ENCODE data around the gene RNF157. TPM values are rescaled to one million over a fixed set of nuclear protein-coding genes. Genes with fewer than 3 reads are reported as not detected.
A peak's percentile ranks its signal among the peaks of the same experiment; 100 is the strongest.

RNF157 gene
- polyA plus RNA-seq, 2 donors = 0.20 to 0.44 TPM

DNA sequence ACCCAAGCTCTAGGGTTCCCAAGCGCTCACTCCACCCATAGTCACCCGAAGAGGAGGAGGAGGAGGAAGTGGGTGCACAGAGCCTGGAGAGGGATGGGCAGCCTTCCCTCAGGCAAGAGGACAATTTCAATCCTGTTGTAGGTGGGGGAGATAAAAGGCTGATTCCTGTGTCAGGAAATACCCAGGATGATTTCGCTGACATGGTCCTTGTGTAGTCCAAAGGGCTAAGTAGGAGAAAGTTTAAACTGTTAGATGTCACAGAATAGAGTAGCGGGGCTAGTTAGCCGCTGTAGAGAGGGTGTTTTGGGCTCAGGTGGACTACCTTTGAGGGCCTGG lies 135.4 kb downstream of the RNF157 start:
- Histone ChIP-seq H3K27ac (ENCODE audit: low read depth in 2 of 2, low read length in 1 of 2) (no peak overlapping the region), H3K9me3 (ENCODE audit: control insufficient read depth in 2 of 2, insufficient read depth in 1 of 2, low read depth in 1 of 2, low read length in 1 of 2) (no peaks in the 10 kb centered on the region), H3K4me3 (ENCODE audit: low read depth in 1 of 2, low read length in 2 of 2) (no peak overlapping the region), H3K36me3 (ENCODE audit: control insufficient read depth in 2 of 2, insufficient read depth in 2 of 2, low read length in 1 of 2) (peaks cover 5 to 8% of the 10 kb centered on the region in 2 donors), H3K4me1 (ENCODE audit: control insufficient read depth in 2 of 2, insufficient read depth in 2 of 2, low read length in 1 of 2) (peaks cover 6 to 13% of the 10 kb centered on the region in 2 donors), H3K27me3 (ENCODE audit: control insufficient read depth in 1 of 2, insufficient read depth in 2 of 2, low read length in 2 of 2) (no peaks in the 10 kb centered on the region)
- WGBS, 2 donors = 70 to 81% methylated on average over 5 of the region's 5 CpGs

DNA sequence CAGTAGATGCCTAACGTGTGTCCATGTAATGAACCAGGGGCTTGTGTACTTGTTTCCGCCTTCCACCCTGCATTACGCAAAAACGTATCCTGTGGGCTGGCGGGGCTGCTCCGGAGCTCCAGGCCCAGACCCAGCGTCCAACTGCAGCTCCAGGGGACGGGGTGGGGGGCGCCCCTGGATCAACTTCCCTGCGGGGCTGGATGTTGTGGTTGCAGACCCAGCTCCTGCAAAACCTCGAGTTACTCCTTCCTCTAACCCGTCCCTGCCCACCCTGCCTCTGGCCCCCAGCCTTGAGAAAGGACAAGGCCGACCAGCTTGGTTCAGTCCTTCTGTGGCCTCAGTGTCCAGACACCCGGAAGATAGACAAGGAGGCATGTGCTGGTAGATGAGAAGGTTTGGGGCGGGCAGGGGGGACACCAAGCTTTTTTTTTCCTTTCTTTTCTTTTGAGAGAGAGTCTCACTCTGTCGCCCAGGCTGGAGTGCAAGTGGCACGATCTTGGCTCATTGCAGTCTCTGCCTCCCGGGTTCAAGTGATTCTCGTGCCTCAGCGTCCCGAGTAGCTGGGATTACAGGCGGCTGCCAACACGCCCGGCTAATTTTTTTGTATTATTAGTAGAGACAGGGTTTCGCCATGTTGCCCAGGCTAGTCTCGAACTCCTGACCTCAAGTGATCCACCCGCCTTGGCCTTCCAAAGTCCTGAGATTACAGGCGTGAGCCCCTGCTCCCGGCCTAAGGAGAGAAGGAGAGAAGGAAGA lies 136.0 kb downstream of the RNF157 start:
- Histone ChIP-seq H3K36me3 (ENCODE audit: control insufficient read depth in 2 of 2, insufficient read depth in 2 of 2, low read length in 1 of 2) (peaks cover 5 to 11% of the 10 kb centered on the region in 2 donors), H3K4me1 (ENCODE audit: control insufficient read depth in 2 of 2, insufficient read depth in 2 of 2, low read length in 1 of 2) (peaks cover 6 to 13% of the 10 kb centered on the region in 2 donors), H3K27ac (ENCODE audit: low read depth in 2 of 2, low read length in 1 of 2) (peak overlapping the region; percentile 79 to 92), H3K27me3 (ENCODE audit: control insufficient read depth in 1 of 2, insufficient read depth in 2 of 2, low read length in 2 of 2) (no peaks in the 10 kb centered on the region), H3K4me3 (ENCODE audit: low read depth in 1 of 2, low read length in 2 of 2) (peak overlapping the region; percentile 70 to 83), H3K9me3 (ENCODE audit: control insufficient read depth in 2 of 2, insufficient read depth in 1 of 2, low read depth in 1 of 2, low read length in 1 of 2) (no peaks in the 10 kb centered on the region)
- 85 to 86% methylated on average over 29 of the region's 29 CpGs for WGBS, 2 donors

DNA sequence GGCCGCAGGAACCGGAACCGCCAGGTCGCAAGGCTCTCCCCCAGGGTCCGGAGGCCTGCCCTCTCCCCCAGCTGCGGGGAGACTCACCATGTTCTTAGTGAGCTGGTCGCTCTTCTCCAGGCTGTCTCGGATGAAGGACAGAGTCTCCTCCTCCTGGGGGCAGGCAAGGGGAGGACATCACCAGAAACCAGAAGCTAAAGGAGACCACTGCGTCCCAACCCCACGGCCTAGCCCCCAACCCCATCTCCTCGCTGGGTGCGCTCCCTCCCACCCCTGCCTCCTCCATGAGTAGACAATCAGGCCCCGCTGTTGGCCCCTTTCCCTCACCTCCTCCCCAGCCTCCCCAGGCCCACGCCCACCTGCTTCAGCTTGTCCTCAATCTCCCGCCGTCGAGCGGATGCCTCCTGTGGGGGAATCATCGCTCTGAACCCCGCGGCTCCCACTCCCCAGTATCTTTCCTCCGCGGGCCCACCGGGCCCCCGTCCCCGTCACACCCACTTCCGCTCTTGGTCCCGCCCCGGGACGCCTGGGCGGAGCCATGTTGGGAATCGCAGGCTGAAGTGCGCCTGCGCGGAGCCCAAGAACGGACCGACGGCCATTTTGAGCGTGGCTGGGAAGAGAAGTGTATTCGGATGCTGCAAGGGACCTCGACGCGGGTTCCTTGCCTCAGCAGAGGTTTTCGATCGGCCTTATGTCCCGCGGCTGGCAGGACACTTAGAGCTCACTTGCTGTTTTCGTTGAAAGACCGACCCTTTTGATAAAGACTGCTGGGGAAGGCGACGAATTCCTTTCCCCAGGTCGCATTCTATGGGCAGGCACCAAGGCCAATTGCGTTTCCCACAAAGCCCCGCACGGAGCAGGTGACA lies 136.8 kb downstream of the RNF157 start, which contains the start of gene EXOC7:
EXOC7 (minus strand) TSS at position 514 of the 866 bp plus-strand sequence; CDS start at position 419, 95 bp downstream.
- no peaks in the 10 kb centered on the region for H3K9me3 ChIP-seq (ENCODE audit: control insufficient read depth in 2 of 2, insufficient read depth in 1 of 2, low read depth in 1 of 2, low read length in 1 of 2)
- peaks cover 5 to 11% of the 10 kb centered on the region in 2 donors for H3K36me3 ChIP-seq (ENCODE audit: control insufficient read depth in 2 of 2, insufficient read depth in 2 of 2, low read length in 1 of 2)
- H3K4me1 ChIP-seq (ENCODE audit: control insufficient read depth in 2 of 2, insufficient read depth in 2 of 2, low read length in 1 of 2) = peaks cover 6 to 13% of the 10 kb centered on the region in 2 donors
- H3K4me3 ChIP-seq (ENCODE audit: low read depth in 1 of 2, low read length in 2 of 2) = peak within 1 kb of the TSS; percentile 70 to 83
- peak within 1 kb of the TSS; percentile 79 to 92 for H3K27ac ChIP-seq (ENCODE audit: low read depth in 2 of 2, low read length in 1 of 2)
- no peaks in the 10 kb centered on the region for H3K27me3 ChIP-seq (ENCODE audit: control insufficient read depth in 1 of 2, insufficient read depth in 2 of 2, low read length in 2 of 2)
- 3 to 4% methylated on average over 55 of the region's 55 CpGs for WGBS, 2 donors

DNA sequence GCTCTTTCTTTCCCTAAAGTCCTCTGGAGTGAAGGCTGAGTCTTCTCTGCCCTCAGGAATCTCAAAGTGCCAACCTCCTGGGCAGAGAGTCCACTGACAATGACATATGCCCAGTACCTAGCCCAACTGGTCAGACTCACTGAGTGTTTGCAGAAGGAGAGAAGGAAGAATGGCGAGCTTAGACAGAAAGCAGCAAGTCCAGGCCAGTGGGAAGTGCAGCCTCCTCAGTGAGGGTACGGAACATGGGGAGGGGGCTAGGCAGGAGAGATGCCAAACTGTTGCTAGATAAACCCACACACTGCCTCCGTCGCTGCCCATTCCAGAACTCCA lies 137.4 kb downstream of the RNF157 start:
- no peaks in the 10 kb centered on the region for H3K27me3 ChIP-seq (ENCODE audit: control insufficient read depth in 1 of 2, insufficient read depth in 2 of 2, low read length in 2 of 2)
- H3K4me1 ChIP-seq (ENCODE audit: control insufficient read depth in 2 of 2, insufficient read depth in 2 of 2, low read length in 1 of 2) = peaks cover 6 to 13% of the 10 kb centered on the region in 2 donors
- peak overlapping the region; percentile 70 to 83 for H3K4me3 ChIP-seq (ENCODE audit: low read depth in 1 of 2, low read length in 2 of 2)
- no peaks in the 10 kb centered on the region for H3K9me3 ChIP-seq (ENCODE audit: control insufficient read depth in 2 of 2, insufficient read depth in 1 of 2, low read depth in 1 of 2, low read length in 1 of 2)
- 0 to 5% methylated on average over 4 of the region's 4 CpGs for WGBS, 2 donors
- H3K36me3 ChIP-seq (ENCODE audit: control insufficient read depth in 2 of 2, insufficient read depth in 2 of 2, low read length in 1 of 2) = peaks cover 5 to 12% of the 10 kb centered on the region in 2 donors
- peak overlapping the region; percentile 79 to 92 for H3K27ac ChIP-seq (ENCODE audit: low read depth in 2 of 2, low read length in 1 of 2)

DNA sequence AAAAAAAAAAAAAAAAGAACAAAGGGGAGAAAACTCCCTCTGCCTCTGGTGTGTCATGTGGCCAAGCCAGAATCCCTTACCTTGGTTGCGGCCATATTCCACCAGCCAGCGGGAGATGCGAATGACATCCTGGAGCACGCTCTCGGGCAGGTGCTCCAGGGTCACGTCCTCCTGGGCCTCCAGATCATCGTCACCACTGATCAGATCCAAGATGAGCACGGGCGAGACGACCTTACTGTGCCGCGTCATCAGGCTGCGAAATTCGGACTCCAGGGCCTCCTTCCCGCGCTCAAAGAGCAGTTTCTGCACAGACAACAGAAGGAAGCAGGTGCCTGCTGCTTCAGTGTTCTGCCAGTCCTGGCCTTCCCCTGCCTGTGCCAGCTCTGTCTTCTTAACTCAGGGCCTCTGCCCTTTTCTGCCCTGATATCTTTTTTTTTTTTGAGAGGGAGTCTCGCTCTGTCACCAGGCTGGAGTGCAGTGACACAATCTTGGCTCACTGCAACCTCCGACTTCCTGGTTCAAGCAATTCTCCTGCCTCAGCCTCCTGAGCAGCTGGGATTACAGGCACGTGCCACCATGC lies 142.5 kb downstream of the RNF157 start:
- Histone ChIP-seq H3K27ac (ENCODE audit: low read depth in 2 of 2, low read length in 1 of 2) (no peak overlapping the region), H3K9me3 (ENCODE audit: control insufficient read depth in 2 of 2, insufficient read depth in 1 of 2, low read depth in 1 of 2, low read length in 1 of 2) (no peaks in the 10 kb centered on the region), H3K4me1 (ENCODE audit: control insufficient read depth in 2 of 2, insufficient read depth in 2 of 2, low read length in 1 of 2) (peaks cover 3 to 5% of the 10 kb centered on the region in 2 donors), H3K36me3 (ENCODE audit: control insufficient read depth in 2 of 2, insufficient read depth in 2 of 2, low read length in 1 of 2) (peaks cover 17 to 39% of the 10 kb centered on the region in 2 donors), H3K4me3 (ENCODE audit: low read depth in 1 of 2, low read length in 2 of 2) (no peak overlapping the region), H3K27me3 (ENCODE audit: control insufficient read depth in 1 of 2, insufficient read depth in 2 of 2, low read length in 2 of 2) (no peaks in the 10 kb centered on the region)
- 91 to 96% methylated on average over 19 of the region's 19 CpGs for WGBS, 2 donors

DNA sequence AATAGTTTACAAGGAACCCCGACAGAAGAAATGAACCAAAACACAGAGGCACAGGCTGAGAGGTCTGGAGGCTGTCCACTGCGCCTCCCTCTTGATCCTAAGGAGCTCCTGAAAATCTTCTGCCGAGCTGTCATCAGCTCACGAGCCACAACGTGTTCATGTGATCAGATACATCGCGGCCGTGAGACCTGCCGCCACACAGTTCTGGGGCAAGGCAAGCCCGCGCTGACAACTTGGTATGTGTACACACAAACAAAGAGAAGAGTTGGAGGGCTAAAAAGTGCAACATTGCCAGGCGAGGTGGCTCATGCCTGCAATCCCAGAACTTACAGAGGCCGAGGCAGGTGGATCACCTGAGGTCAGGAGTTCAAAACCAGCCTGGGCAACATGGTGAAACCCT lies 144.3 kb downstream of the RNF157 start:
- Histone ChIP-seq H3K27ac (ENCODE audit: low read depth in 2 of 2, low read length in 1 of 2) (no peak overlapping the region), H3K9me3 (ENCODE audit: control insufficient read depth in 2 of 2, insufficient read depth in 1 of 2, low read depth in 1 of 2, low read length in 1 of 2) (no peaks in the 10 kb centered on the region), H3K27me3 (ENCODE audit: control insufficient read depth in 1 of 2, insufficient read depth in 2 of 2, low read length in 2 of 2) (no peaks in the 10 kb centered on the region), H3K4me3 (ENCODE audit: low read depth in 1 of 2, low read length in 2 of 2) (no peak overlapping the region), H3K4me1 (ENCODE audit: control insufficient read depth in 2 of 2, insufficient read depth in 2 of 2, low read length in 1 of 2) (no peaks in the 10 kb centered on the region), H3K36me3 (ENCODE audit: control insufficient read depth in 2 of 2, insufficient read depth in 2 of 2, low read length in 1 of 2) (peaks cover 16 to 43% of the 10 kb centered on the region in 2 donors)
- WGBS, 2 donors = 87 to 92% methylated on average over 13 of the region's 13 CpGs

DNA sequence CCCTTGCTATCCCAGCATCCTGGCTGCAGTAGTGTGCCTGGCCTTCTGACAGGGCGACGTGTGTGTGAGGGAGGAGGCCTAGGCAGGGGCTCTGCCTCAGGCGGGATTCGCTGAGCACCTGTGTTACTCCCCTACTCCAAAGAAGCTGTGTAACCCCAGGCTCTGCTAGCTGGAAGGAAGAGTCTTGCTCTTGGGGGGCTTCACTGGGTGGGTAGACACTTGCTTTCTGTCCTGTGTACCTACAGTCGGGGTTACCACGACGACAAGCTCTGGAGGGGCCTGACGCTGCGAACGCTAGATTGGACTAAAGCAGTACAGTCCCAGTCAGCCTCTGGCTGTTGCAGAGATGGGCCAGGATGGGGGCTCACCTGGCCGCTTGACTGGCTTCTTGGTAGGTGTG lies 146.2 kb downstream of the RNF157 start:
- H3K4me1 ChIP-seq (ENCODE audit: control insufficient read depth in 2 of 2, insufficient read depth in 2 of 2, low read length in 1 of 2) = no peaks in the 10 kb centered on the region
- H3K27me3 ChIP-seq (ENCODE audit: control insufficient read depth in 1 of 2, insufficient read depth in 2 of 2, low read length in 2 of 2) = no peaks in the 10 kb centered on the region
- peaks cover 22 to 54% of the 10 kb centered on the region in 2 donors for H3K36me3 ChIP-seq (ENCODE audit: control insufficient read depth in 2 of 2, insufficient read depth in 2 of 2, low read length in 1 of 2)
- 89 to 93% methylated on average over 11 of the region's 11 CpGs for WGBS, 2 donors
- H3K9me3 ChIP-seq (ENCODE audit: control insufficient read depth in 2 of 2, insufficient read depth in 1 of 2, low read depth in 1 of 2, low read length in 1 of 2) = no peaks in the 10 kb centered on the region
- H3K27ac ChIP-seq (ENCODE audit: low read depth in 2 of 2, low read length in 1 of 2) = no peak overlapping the region
- H3K4me3 ChIP-seq (ENCODE audit: low read depth in 1 of 2, low read length in 2 of 2) = no peak overlapping the region

DNA sequence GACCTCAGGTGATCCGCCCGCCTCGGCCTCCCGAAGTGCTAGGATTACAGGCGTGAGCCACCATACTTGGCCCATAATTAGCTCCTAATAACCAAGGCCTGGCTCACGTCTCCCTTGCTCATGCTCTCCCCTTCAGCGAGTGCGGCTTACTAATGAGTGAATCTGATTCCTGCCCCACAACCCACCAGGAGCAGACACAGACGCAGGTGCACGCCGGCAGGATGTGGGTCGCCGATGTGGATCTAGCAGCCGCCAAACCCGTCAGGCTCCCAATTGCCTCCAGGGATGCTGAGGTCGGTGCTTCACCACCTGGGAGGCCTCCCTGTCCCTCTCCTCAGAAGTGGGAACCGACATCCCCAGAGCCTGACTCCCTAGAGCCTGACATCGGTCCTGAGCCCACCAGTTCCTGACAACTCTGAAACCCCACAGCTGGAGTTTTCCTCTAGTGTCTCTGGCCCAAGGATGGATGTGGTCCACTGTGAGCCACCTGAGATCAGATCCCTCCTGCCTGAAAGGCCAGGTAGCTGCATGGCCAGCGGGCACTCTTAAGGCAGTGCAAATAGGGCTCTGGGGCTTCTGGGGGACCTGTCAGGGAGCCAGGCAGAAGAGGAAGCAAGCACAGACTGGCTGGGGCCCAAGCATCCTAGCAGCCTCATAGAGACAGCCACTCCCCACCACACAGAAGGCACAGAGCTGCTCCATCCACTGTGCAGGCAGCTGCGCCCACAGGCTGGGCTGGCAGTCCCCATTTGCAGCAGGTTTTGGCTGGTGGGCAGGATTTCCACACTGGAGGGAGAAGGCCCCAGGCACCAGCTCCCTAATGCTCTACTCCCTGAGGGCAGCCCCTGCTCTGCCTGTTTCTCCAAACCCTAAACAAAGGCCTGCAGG lies 147.5 kb downstream of the RNF157 start:
- Histone ChIP-seq H3K36me3 (ENCODE audit: control insufficient read depth in 2 of 2, insufficient read depth in 2 of 2, low read length in 1 of 2) (peaks cover 29 to 64% of the 10 kb centered on the region in 2 donors), H3K9me3 (ENCODE audit: control insufficient read depth in 2 of 2, insufficient read depth in 1 of 2, low read depth in 1 of 2, low read length in 1 of 2) (no peaks in the 10 kb centered on the region), H3K4me1 (ENCODE audit: control insufficient read depth in 2 of 2, insufficient read depth in 2 of 2, low read length in 1 of 2) (no peaks in the 10 kb centered on the region), H3K27me3 (ENCODE audit: control insufficient read depth in 1 of 2, insufficient read depth in 2 of 2, low read length in 2 of 2) (no peaks in the 10 kb centered on the region), H3K4me3 (ENCODE audit: low read depth in 1 of 2, low read length in 2 of 2) (no peak overlapping the region), H3K27ac (ENCODE audit: low read depth in 2 of 2, low read length in 1 of 2) (no peak overlapping the region)
- 94 to 95% methylated on average over 20 of the region's 20 CpGs for WGBS, 2 donors
